ENCODE data around the gene SLCO1B3.

SLCO1B3 gene

DNA sequence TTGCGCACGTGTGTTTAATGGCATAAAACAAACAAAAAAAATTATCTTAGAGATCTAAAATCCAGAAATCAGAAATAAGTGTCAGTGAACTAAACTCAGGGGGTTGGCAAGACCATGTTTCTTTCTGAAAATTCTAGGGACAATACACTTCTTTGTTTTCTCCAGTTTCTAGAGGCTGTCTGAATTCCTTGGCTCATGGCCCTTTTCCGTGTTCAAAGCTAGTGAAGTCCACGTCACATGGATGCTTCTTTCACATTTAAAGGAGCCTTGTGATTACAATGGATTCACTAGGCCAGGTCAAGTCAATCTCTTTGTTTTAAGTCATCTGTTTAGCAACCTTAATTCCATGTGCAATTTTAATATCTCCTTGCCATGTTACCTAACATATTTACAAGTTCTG lies 22.4 kb downstream of the SLCO1B3 start:
- H3K9me3 ChIP-seq = no peaks in the 10 kb centered on the region

DNA sequence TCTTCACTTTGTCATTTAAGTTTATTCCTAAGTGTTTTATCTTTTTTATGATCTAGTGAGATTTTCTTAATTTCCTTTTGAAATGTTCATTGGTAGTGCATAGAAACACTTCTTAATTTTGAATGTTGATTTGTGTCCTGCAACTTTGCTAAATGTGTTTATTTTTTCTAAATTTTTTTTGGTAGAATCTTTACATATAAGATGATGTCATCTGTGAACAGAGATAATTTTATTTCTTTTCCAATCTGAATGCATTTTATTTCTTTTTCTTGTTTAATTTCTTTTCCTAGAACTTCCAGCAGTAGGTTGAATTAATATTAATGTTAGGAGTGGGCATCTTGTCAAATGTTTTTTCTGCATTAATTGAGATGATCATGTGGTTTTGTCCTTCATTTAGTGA lies 42.1 kb downstream of the SLCO1B3 start:
- no peak overlapping the region for H3K4me3 ChIP-seq (ENCODE audit: low read depth in 1 of 2, low read length in 1 of 2)
- H3K4me1 ChIP-seq (ENCODE audit: control insufficient read depth in 1 of 2, insufficient read depth in 1 of 2, low read depth in 1 of 2, low read length in 1 of 2) = no peaks in the 10 kb centered on the region
- TF ChIP-seq, protein P1, sequence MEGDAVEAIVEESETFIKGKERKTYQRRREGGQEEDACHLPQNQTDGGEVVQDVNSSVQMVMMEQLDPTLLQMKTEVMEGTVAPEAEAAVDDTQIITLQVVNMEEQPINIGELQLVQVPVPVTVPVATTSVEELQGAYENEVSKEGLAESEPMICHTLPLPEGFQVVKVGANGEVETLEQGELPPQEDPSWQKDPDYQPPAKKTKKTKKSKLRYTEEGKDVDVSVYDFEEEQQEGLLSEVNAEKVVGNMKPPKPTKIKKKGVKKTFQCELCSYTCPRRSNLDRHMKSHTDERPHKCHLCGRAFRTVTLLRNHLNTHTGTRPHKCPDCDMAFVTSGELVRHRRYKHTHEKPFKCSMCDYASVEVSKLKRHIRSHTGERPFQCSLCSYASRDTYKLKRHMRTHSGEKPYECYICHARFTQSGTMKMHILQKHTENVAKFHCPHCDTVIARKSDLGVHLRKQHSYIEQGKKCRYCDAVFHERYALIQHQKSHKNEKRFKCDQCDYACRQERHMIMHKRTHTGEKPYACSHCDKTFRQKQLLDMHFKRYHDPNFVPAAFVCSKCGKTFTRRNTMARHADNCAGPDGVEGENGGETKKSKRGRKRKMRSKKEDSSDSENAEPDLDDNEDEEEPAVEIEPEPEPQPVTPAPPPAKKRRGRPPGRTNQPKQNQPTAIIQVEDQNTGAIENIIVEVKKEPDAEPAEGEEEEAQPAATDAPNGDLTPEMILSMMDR (IDR thresholded peaks at IDR 0.05) = no peak
- H3K9me3 ChIP-seq = no peaks in the 10 kb centered on the region
- no peaks in the 10 kb centered on the region for H3K36me3 ChIP-seq
- no peak overlapping the region for H3K27ac ChIP-seq
- no peaks in the 10 kb centered on the region for H3K27me3 ChIP-seq

More for the DNA sequence above, 22.4 kb downstream of the SLCO1B3 start:
- Histone ChIP-seq H3K27me3 (no peaks in the 10 kb centered on the region), H3K27ac (no peak overlapping the region), H3K4me1 (ENCODE audit: control insufficient read depth in 1 of 2, insufficient read depth in 1 of 2, low read depth in 1 of 2, low read length in 1 of 2) (no peaks in the 10 kb centered on the region), H3K36me3 (no peaks in the 10 kb centered on the region), H3K4me3 (ENCODE audit: low read depth in 1 of 2, low read length in 1 of 2) (no peak overlapping the region)
- TF ChIP-seq, protein P1 (IDR thresholded peaks at IDR 0.05) = no peak

DNA sequence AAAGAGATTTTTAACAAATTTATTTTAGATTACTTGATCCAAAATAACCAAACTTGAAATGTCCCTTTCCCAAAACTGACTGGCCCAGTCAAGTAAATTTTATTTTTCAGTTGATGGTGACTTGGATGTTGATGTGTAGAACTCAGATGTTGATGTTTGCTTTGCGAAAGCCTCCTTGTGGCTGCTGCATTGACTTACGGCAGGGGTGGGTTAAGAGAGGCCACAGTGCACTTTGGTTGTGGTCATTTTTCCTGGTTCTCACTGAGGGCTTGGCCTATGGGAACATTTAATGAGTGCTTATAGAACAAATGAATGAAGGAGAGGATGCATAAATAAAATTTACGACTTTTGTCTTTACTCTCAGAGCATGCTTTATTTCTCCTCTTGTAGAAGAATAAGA lies 52.6 kb downstream of the SLCO1B3 start:
- H3K4me1 ChIP-seq (ENCODE audit: control insufficient read depth in 1 of 2, insufficient read depth in 1 of 2, low read depth in 1 of 2, low read length in 1 of 2) = no peaks in the 10 kb centered on the region
- H3K27ac ChIP-seq = no peak overlapping the region
- no peaks in the 10 kb centered on the region for H3K9me3 ChIP-seq
- no peak overlapping the region for H3K4me3 ChIP-seq (ENCODE audit: low read depth in 1 of 2, low read length in 1 of 2)
- H3K36me3 ChIP-seq = no peaks in the 10 kb centered on the region
- TF ChIP-seq, protein P1 (IDR thresholded peaks at IDR 0.05) = no peak
- H3K27me3 ChIP-seq = no peaks in the 10 kb centered on the region

DNA sequence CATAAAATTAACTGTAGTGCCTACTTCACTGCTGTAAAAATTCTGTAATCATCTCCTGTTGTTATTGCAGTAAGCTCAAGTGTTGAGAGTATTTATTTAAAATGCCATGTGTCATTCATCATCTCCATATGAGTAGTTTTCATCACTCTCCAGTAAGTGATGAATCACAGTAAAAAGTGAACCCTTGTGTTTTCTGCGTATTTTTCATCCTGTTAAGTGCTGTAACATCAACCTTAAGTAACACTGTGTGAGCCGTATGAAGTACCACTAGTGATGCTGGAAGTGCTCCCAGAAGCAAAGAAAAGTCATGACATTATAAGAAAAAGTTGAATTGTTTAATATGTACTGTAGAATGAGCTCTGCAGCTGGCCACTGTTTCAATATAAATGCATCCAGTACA lies 55.4 kb downstream of the SLCO1B3 start:
- no peaks in the 10 kb centered on the region for H3K4me1 ChIP-seq (ENCODE audit: control insufficient read depth in 1 of 2, insufficient read depth in 1 of 2, low read depth in 1 of 2, low read length in 1 of 2)
- no peaks in the 10 kb centered on the region for H3K36me3 ChIP-seq
- H3K27ac ChIP-seq = no peak overlapping the region
- no peak overlapping the region for H3K4me3 ChIP-seq (ENCODE audit: low read depth in 1 of 2, low read length in 1 of 2)
- no peaks in the 10 kb centered on the region for H3K27me3 ChIP-seq
- no peaks in the 10 kb centered on the region for H3K9me3 ChIP-seq
- TF ChIP-seq, protein P1 (IDR thresholded peaks at IDR 0.05) = no peak

DNA sequence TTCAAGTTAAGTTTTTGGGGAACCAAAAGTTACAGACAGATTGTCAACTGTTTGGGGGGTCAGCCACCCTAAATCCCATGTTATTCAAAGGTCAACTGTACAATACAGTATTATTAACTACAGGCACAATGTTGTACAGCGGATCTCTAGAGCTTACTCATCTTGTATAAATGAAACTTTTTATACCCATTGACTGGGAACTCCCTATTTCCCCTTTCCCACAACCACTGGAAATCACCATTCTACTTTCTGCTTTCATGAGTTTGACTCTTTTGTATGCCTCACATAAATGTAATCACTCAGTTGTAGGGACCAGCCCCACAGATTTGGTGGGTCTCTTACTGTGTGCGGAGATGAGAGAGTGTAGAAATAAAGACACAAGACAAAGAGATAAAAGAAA lies 57.8 kb downstream of the SLCO1B3 start:
- TF ChIP-seq, protein P1 (IDR thresholded peaks at IDR 0.05) = no peak

DNA sequence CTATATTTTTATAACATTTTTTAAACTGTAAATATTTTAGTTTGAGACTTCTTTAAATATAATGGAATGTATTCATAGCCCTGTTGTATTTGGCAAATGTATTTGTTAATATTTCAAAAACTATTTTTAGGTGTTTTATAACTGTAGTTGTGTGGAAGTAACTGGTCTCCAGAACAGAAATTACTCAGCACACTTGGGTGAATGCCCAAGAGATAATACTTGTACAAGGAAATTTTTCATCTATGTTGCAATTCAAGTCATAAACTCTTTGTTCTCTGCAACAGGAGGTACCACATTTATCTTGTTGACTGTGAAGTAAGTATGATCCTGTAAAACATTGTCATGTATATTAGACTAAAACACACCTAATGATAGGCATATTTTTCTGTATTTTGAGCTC lies 72.8 kb downstream of the SLCO1B3 start:
- TF ChIP-seq, protein P1 (IDR thresholded peaks at IDR 0.05) = no peak
- Histone ChIP-seq H3K4me1 (ENCODE audit: control insufficient read depth in 1 of 2, insufficient read depth in 1 of 2, low read depth in 1 of 2, low read length in 1 of 2) (no peaks in the 10 kb centered on the region), H3K9me3 (no peaks in the 10 kb centered on the region), H3K27me3 (no peaks in the 10 kb centered on the region), H3K36me3 (no peaks in the 10 kb centered on the region), H3K4me3 (ENCODE audit: low read depth in 1 of 2, low read length in 1 of 2) (no peak overlapping the region), H3K27ac (no peak overlapping the region)

More for the DNA sequence above, 57.8 kb downstream of the SLCO1B3 start:
- no peaks in the 10 kb centered on the region for H3K27me3 ChIP-seq
- H3K27ac ChIP-seq = no peak overlapping the region
- no peaks in the 10 kb centered on the region for H3K9me3 ChIP-seq
- no peak overlapping the region for H3K4me3 ChIP-seq (ENCODE audit: low read depth in 1 of 2, low read length in 1 of 2)
- no peaks in the 10 kb centered on the region for H3K36me3 ChIP-seq
- H3K4me1 ChIP-seq (ENCODE audit: control insufficient read depth in 1 of 2, insufficient read depth in 1 of 2, low read depth in 1 of 2, low read length in 1 of 2) = no peaks in the 10 kb centered on the region

All from neutrophil (primary cell).